Urothelium cell line (cell line): ENCODE measurements around the gene PITX3.
"Not testable (repeated sequence)": the region's sequence is repeated elsewhere in the genome, so short reads cannot be mapped to it uniquely, and the experiment has no call there.

ENCODE experiments used
- DNase-seq: peaks from one replicate; pipeline ENCODE4 v3.0.0; 2011; ENCODE audit warnings: low spot score, mixed read lengths
- FAIRE-seq: peaks from 2 replicates; lab custom pipeline; 2011; peaks lifted over from hg19 to GRCh38; lab: Jason Lieb, UNC

Gene PITX3

GRCh38 chr10:102229810-102230263, 11.5 kb downstream of the PITX3 start:
- FAIRE-seq (peak; percentile 92), DNase-seq (peak; percentile 88)

GRCh38 chr10:102227050-102227449, 14.3 kb downstream of the PITX3 start:
- no peak for FAIRE-seq
- DNase-seq: no peak

- DNase-seq (no peak), FAIRE-seq (no peak)
Measured at GRCh38 chr10:102226542-102226870, 14.8 kb downstream of the PITX3 start.

GRCh38 chr10:102225646-102226541, 15.4 kb downstream of the PITX3 start, which contains the start of gene ELOVL3:
TSS of gene ELOVL3 (plus strand) at chr10:102226299. CDS start at chr10:102226549, 250 bp downstream.
- DNase-seq (no peak), FAIRE-seq (no peak)

- FAIRE-seq (no peak), DNase-seq (no peak)
Measured at GRCh38 chr10:102222797-102223196, 18.5 kb downstream of the PITX3 start.

GRCh38 chr10:102220612-102221011, 20.7 kb downstream of the PITX3 start:
- no peak for DNase-seq
- FAIRE-seq: no peak

- FAIRE-seq (no peak), DNase-seq (no peak)
Measured at GRCh38 chr10:102219370-102219769, 21.9 kb downstream of the PITX3 start.

- DNase-seq: not testable (repeated sequence)
Measured at GRCh38 chr10:102213599-102213998, 27.7 kb downstream of the PITX3 start.

GRCh38 chr10:102211615-102212299, 29.6 kb downstream of the PITX3 start:
- FAIRE-seq: no peak
- no peak for DNase-seq

More at GRCh38 chr10:102213599-102213998, 27.7 kb downstream of the PITX3 start:
- not testable (repeated sequence) for FAIRE-seq

- no peak for FAIRE-seq
Measured at GRCh38 chr10:102208311-102209035, 32.8 kb downstream of the PITX3 start.

GRCh38 chr10:102202386-102202785, 38.9 kb downstream of the PITX3 start:
- DNase-seq (no peak), FAIRE-seq (no peak)

More at GRCh38 chr10:102208311-102209035, 32.8 kb downstream of the PITX3 start:
- DNase-seq: no peak

GRCh38 chr10:102200751-102201640, 40.3 kb downstream of the PITX3 start:
- DNase-seq (no peak), FAIRE-seq (no peak)

- no peak for DNase-seq
- FAIRE-seq: no peak
Measured at GRCh38 chr10:102198027-102198426, 43.3 kb downstream of the PITX3 start.

- no peak for DNase-seq
- FAIRE-seq: no peak
Measured at GRCh38 chr10:102196893-102197292, 44.4 kb downstream of the PITX3 start.

GRCh38 chr10:102195296-102195870, 45.9 kb downstream of the PITX3 start:
- DNase-seq (no peak), FAIRE-seq (no peak)

- DNase-seq: no peak
- no peak for FAIRE-seq
Measured at GRCh38 chr10:102191956-102192355, 49.4 kb downstream of the PITX3 start.

GRCh38 chr10:102188941-102189898, 52.1 kb downstream of the PITX3 start:
- not testable (repeated sequence) for FAIRE-seq, DNase-seq

GRCh38 chr10:102188298-102188940, 52.9 kb downstream of the PITX3 start:
- FAIRE-seq: no peak

More at GRCh38 chr10:102188298-102188940, 52.9 kb downstream of the PITX3 start:
- no peak for DNase-seq
